ENCODE data around the gene CACNB2.
"Not testable (repeated sequence)": the region's sequence is repeated elsewhere in the genome, so short reads cannot be mapped to it uniquely, and the experiment has no call there.

The CACNB2 gene

GRCh38 chr10:18149196-18149800 lies 9.1 kb downstream of the CACNB2 start:
- DNase-seq = no peak

GRCh38 chr10:18151356-18151890 lies 11.2 kb downstream of the CACNB2 start:
- DNase-seq = no peak

GRCh38 chr10:18153381-18153780 lies 13.2 kb downstream of the CACNB2 start:
- DNase-seq = not testable (repeated sequence)

- DNase-seq = no peak
These were observed 15.1 kb downstream of the CACNB2 start for GRCh38 chr10:18155321-18155720.

GRCh38 chr10:18156797-18157196 lies 16.6 kb downstream of the CACNB2 start:
- not testable (repeated sequence) for DNase-seq

- DNase-seq = no peak
These were observed 17.7 kb downstream of the CACNB2 start for GRCh38 chr10:18157881-18158280.

GRCh38 chr10:18158773-18159265 lies 18.6 kb downstream of the CACNB2 start:
- no peak for DNase-seq

GRCh38 chr10:18159557-18159956 lies 19.3 kb downstream of the CACNB2 start:
- no peak for DNase-seq

- DNase-seq = no peak
These were observed 21.9 kb downstream of the CACNB2 start for GRCh38 chr10:18162021-18162627.

GRCh38 chr10:18164093-18164492 lies 23.9 kb downstream of the CACNB2 start:
- DNase-seq = no peak

GRCh38 chr10:18164748-18165361 lies 24.6 kb downstream of the CACNB2 start:
- DNase-seq = no peak

GRCh38 chr10:18178854-18179483 lies 38.7 kb downstream of the CACNB2 start:
- no peak for DNase-seq

GRCh38 chr10:18179891-18180290 lies 39.7 kb downstream of the CACNB2 start:
- DNase-seq = no peak

- not testable (repeated sequence) for DNase-seq
These were observed 41.2 kb downstream of the CACNB2 start for GRCh38 chr10:18181382-18181781.

- no peak for DNase-seq
These were observed 45.4 kb downstream of the CACNB2 start for GRCh38 chr10:18185621-18186020.

- no peak for DNase-seq
These were observed 50.6 kb downstream of the CACNB2 start for GRCh38 chr10:18190840-18191239.

- no peak for DNase-seq
These were observed 54.4 kb downstream of the CACNB2 start for GRCh38 chr10:18194634-18195033.

GRCh38 chr10:18195060-18195799 lies 55.0 kb downstream of the CACNB2 start:
- no peak for DNase-seq

GRCh38 chr10:18196806-18197550 lies 56.8 kb downstream of the CACNB2 start:
- no peak for DNase-seq

- DNase-seq = no peak
These were observed 57.5 kb downstream of the CACNB2 start for GRCh38 chr10:18197706-18198105.

- no peak for DNase-seq
These were observed 61.7 kb downstream of the CACNB2 start for GRCh38 chr10:18201877-18202276.

Measured in RPMI8226 (cell line).